DND-41 (cell line): ENCODE measurements around the gene NNMT.

Experiments
- ATAC-seq: fragments of 200-7000 bp; cut with Tn5 transposase; 3 replicates; pipeline ENCODE4 v1.9.1; 2021; ENCODE audit warnings: low read depth; ENCODE audit not compliant: insufficient read depth
- DNase-seq: peaks from one replicate; pipeline ENCODE4 v3.0.0-alpha.2; 2020
- H2AFZ ChIP-seq: 2 replicates; pipeline ENCODE4 v1.6.0; 2012; ENCODE audit warnings: low read depth, low read length
- H3K27ac ChIP-seq: 2 replicates; pipeline ENCODE4 v1.5.1; 2012; ENCODE audit warnings: low read length, inconsistent platforms
- H3K27me3 ChIP-seq: fragments of 200-600 bp; sonication (generic); 2 replicates; pipeline ENCODE4 v1.6.0; 2012; ENCODE audit warnings: low read length, mild to moderate bottlenecking, inconsistent platforms; ENCODE audit not compliant: insufficient read depth, poor library complexity
- H3K36me3 ChIP-seq: 2 replicates; pipeline ENCODE4 v1.5.1; 2012; ENCODE audit warnings: low read length, inconsistent platforms; ENCODE audit not compliant: insufficient read depth
- H3K4me1 ChIP-seq: 2 replicates; pipeline ENCODE4 v1.5.1; 2012; ENCODE audit warnings: mild to moderate bottlenecking, low read length; ENCODE audit not compliant: insufficient read depth
- H3K4me2 ChIP-seq: 2 replicates; pipeline ENCODE4 v1.6.0; 2012; ENCODE audit warnings: mild to moderate bottlenecking, moderate library complexity, low read length, inconsistent platforms; ENCODE audit not compliant: insufficient read depth
- H3K4me3 ChIP-seq, 2 experiments: fragments of 200-600 bp in 1 of 2; shearing (Covaris generic) in 1 of 2; 2 replicates each; pipeline ENCODE4 v1.5.1; 2012 to 2016; ENCODE audit warnings: inconsistent platforms in 2 of 2, low read length in 2 of 2, mild to moderate bottlenecking in 2 of 2, low read depth in 1 of 2, moderate library complexity in 1 of 2
- H3K79me2 ChIP-seq: 2 replicates; pipeline ENCODE4 v1.6.0; 2012; ENCODE audit warnings: low read length, inconsistent platforms; ENCODE audit not compliant: insufficient read depth
- H3K9ac ChIP-seq: 2 replicates; pipeline ENCODE4 v1.6.0; 2012; ENCODE audit warnings: low read depth, mild to moderate bottlenecking, inconsistent platforms, low read length, moderate library complexity
- H3K9me3 ChIP-seq: 2 replicates; pipeline ENCODE4 v1.5.1; 2012; ENCODE audit warnings: low read length, moderate library complexity, mild to moderate bottlenecking, inconsistent platforms; ENCODE audit not compliant: insufficient read depth, severe bottlenecking
- H4K20me1 ChIP-seq: 2 replicates; pipeline ENCODE4 v1.6.0; 2012; ENCODE audit warnings: low read length; ENCODE audit not compliant: insufficient read depth
- EZH2 ChIP-seq: IDR thresholded peaks from 3 replicates; pipeline ENCODE4 v1.6.1; 2012; ENCODE audit warnings: borderline replicate concordance, low read depth, mild to moderate bottlenecking, moderate library complexity, low read length, inconsistent platforms; ENCODE audit not compliant: severe bottlenecking
- TF ChIP-seq, protein P1 (sequence below): IDR thresholded peaks from 2 replicates; pipeline ENCODE4 v1.5.1; 2012; ENCODE audit warnings: borderline replicate concordance, low read length, moderate library complexity, mild to moderate bottlenecking; ENCODE audit not compliant: poor library complexity, severe bottlenecking; ENCODE audit errors: extremely low read depth

NNMT gene

GRCh38 chr11:114259124-114259526, 37.1 kb upstream of the NNMT start:
- H3K27me3 ChIP-seq = peaks cover 5% of the 10 kb centered on the region
- H3K36me3 ChIP-seq = no peaks in the 10 kb centered on the region
- ATAC-seq = no peak

DNA sequence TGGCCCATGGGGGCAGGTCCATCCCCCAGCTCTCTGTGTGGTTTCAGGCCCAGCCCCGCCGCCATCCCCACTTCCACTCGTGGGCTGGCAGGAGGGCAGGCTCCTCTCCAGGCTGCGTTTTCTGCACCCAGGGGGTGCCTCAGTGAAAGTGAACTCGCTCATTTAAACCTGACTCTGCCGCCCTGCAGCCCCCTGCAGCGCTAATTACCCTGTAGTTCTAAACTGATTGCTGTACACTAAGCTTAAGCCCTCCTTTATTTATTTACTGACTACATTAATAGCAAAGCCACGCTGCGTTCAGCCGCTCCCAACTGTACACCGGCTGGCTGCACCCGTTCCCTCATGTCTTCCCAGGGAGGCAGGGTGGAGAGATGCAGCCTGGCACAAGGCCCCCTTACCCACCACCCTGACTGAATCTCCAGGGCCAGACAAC, 36.6 kb upstream of the NNMT start:
- ATAC-seq (no peak), DNase-seq (no peak)
- Histone ChIP-seq H3K27ac (no peak overlapping the region), H3K79me2 (no peaks in the 10 kb centered on the region), H3K9ac (no peak overlapping the region), H2AFZ (no peak overlapping the region), H3K4me3 (no peak overlapping the region), H3K9me3 (no peaks in the 10 kb centered on the region), H3K4me2 (no peak overlapping the region), H3K27me3 (peaks cover 5% of the 10 kb centered on the region), H4K20me1 (peaks cover 12% of the 10 kb centered on the region; the same call in 1 of the 2 replicates), H3K36me3 (no peaks in the 10 kb centered on the region), H3K4me1 (no peaks in the 10 kb centered on the region)
- TF ChIP-seq, protein P1, sequence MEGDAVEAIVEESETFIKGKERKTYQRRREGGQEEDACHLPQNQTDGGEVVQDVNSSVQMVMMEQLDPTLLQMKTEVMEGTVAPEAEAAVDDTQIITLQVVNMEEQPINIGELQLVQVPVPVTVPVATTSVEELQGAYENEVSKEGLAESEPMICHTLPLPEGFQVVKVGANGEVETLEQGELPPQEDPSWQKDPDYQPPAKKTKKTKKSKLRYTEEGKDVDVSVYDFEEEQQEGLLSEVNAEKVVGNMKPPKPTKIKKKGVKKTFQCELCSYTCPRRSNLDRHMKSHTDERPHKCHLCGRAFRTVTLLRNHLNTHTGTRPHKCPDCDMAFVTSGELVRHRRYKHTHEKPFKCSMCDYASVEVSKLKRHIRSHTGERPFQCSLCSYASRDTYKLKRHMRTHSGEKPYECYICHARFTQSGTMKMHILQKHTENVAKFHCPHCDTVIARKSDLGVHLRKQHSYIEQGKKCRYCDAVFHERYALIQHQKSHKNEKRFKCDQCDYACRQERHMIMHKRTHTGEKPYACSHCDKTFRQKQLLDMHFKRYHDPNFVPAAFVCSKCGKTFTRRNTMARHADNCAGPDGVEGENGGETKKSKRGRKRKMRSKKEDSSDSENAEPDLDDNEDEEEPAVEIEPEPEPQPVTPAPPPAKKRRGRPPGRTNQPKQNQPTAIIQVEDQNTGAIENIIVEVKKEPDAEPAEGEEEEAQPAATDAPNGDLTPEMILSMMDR = no peak
- no peak for TF ChIP-seq EZH2

More at GRCh38 chr11:114259124-114259526, 37.1 kb upstream of the NNMT start:
- H3K9ac ChIP-seq = no peak overlapping the region
- no peak for DNase-seq
- H3K4me2 ChIP-seq = no peak overlapping the region
- no peak for TF ChIP-seq EZH2
- TF ChIP-seq, protein P1 = no peak
- H3K27ac ChIP-seq = no peak overlapping the region
- peaks cover 12% of the 10 kb centered on the region; the same call in 1 of the 2 replicates for H4K20me1 ChIP-seq
- no peaks in the 10 kb centered on the region for H3K9me3 ChIP-seq
- H3K79me2 ChIP-seq = no peaks in the 10 kb centered on the region
- H3K4me3 ChIP-seq = no peak overlapping the region
- H2AFZ ChIP-seq = no peak overlapping the region
- no peaks in the 10 kb centered on the region for H3K4me1 ChIP-seq

DNA sequence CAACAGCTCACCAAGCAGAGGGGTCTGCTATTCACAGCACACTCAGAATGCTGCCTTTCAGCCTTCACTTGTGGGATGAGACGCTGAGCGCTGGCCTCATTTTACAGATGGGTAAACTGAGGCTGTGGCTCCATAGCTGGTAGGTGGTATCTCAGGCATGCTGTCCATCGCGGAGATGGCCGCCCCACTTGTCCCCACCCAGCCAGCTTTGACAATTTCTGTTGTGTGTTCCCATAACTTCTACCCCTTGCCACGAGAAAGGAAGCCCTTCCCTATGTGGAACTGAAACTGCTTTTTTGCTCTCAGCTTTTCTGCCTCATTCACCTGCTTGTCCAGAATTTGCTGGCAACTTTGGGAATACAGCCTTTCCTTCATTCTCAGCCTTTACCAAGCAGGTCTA, 36.1 kb upstream of the NNMT start:
- Histone ChIP-seq H3K4me3 (no peak overlapping the region), H3K4me1 (no peaks in the 10 kb centered on the region), H3K4me2 (no peak overlapping the region), H3K36me3 (no peaks in the 10 kb centered on the region), H3K9ac (no peak overlapping the region), H3K27me3 (peaks cover 5% of the 10 kb centered on the region), H3K79me2 (no peaks in the 10 kb centered on the region), H3K9me3 (no peaks in the 10 kb centered on the region), H2AFZ (no peak overlapping the region), H4K20me1 (peaks cover 12% of the 10 kb centered on the region; the same call in 1 of the 2 replicates), H3K27ac (no peak overlapping the region)
- no peak for TF ChIP-seq EZH2
- TF ChIP-seq, protein P1 = no peak
- no peak for ATAC-seq
- no peak for DNase-seq

- no peaks in the 10 kb centered on the region for H3K9me3 ChIP-seq
- H3K4me1 ChIP-seq = no peaks in the 10 kb centered on the region
- TF ChIP-seq, protein P1 = no peak
- TF ChIP-seq EZH2 = no peak
- H3K4me2 ChIP-seq = no peak overlapping the region
- no peak overlapping the region for H3K9ac ChIP-seq
- peaks cover 12% of the 10 kb centered on the region; the same call in 1 of the 2 replicates for H4K20me1 ChIP-seq
- no peak for DNase-seq
- no peaks in the 10 kb centered on the region for H3K36me3 ChIP-seq
- ATAC-seq = no peak
- H3K79me2 ChIP-seq = no peaks in the 10 kb centered on the region
- H2AFZ ChIP-seq = no peak overlapping the region
- no peak overlapping the region for H3K27ac ChIP-seq
- no peak overlapping the region for H3K4me3 ChIP-seq
- peaks cover 5% of the 10 kb centered on the region for H3K27me3 ChIP-seq
Measured at GRCh38 chr11:114260483-114260882, 35.7 kb upstream of the NNMT start.
